GM19239 (cell line): ENCODE measurements around the gene YIPF4.
A peak's percentile ranks its signal among the peaks of the same experiment; 100 is the strongest.
"Not testable (repeated sequence)": the region's sequence is repeated elsewhere in the genome, so short reads cannot be mapped to it uniquely, and the experiment has no call there.

Experiments
- DNase-seq: peaks from one replicate; pipeline ENCODE4 v3.0.0; 2011; ENCODE audit warnings: low spot score; ENCODE audit not compliant: insufficient read length
- FAIRE-seq: peaks from 2 replicates; lab custom pipeline; 2011; peaks lifted over from hg19 to GRCh38; lab: Jason Lieb, UNC

The YIPF4 gene

DNA sequence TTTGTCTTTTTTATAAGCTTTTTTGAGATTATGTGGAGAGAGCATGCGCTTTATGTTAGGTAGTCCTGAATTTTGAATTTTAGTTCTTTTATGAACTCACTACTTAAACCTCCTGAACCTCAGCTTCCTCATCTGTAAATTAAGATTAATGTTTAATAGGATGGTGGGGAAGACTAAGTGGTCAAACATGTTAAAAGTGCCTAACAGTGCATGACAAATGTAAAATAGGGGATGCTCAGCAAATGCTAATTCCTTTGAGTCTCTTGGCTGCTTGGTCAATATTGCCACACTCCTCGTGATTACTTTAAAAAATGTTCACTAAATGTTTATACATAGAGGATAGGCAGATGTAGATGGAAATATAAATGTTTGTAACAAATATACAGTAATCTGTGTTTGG, 85.9 kb downstream of the YIPF4 start:
- DNase-seq (no peak), FAIRE-seq (peak; percentile 82)

DNA sequence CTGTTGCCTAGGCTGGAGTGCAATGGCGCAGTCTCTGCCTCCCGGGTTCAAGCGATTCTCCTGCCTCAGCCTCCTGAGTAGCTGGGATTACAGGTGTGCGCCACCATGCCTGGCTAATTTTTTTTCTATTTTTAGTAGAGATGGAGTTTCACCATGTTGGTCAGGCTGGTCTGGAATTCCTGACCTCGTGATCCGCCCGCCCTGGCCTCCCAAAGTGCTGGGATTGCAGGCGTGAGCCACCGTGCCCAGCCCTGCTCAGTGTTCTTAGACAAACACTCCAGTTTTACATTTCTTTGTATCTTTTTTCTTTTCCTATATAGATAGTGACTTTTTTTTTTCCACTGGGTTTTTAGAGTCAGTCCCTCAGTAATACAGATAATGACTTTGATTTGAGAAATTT, 86.6 kb downstream of the YIPF4 start:
- not testable (repeated sequence) for FAIRE-seq

DNA sequence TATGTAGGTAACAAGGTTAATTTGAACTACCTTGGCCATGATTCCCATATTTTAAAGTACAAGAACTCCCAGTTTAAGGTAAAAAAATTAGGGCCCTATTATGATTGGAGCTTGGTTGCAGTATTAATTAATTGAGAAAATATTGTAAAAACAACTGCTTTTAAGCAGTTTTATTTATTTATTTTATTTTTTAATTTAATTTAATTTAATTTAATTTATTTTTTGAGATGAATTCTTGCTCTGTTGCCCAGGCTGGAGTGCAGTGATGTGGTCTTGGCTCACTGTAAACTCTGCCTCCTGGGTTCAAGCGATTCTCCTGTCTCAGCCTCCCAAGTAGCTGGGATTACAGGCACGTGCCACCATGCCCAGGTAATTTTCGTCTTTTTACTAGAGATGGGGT, 88.0 kb downstream of the YIPF4 start:
- not testable (repeated sequence) for FAIRE-seq, DNase-seq

More for the DNA sequence above, 86.6 kb downstream of the YIPF4 start:
- DNase-seq, result not testable (repeated sequence)
